PC-3 (cell line): Measurements from ENCODE around the gene AACS.

ENCODE experiments used
- EZH2 ChIP-seq: fragments of 300-600 bp; sonication (generic); IDR thresholded peaks from one replicate; pipeline ENCODE4 v1.6.1; 2017; ENCODE audit warnings: antibody characterized with exemption, mild to moderate bottlenecking, low read length; ENCODE audit not compliant: unreplicated experiment
- TF ChIP-seq, protein P1 (sequence below): fragments of 300-600 bp; sonication (generic); conservative IDR thresholded peaks from 2 replicates; pipeline ENCODE4 v1.5.1; 2017; ENCODE audit warnings: antibody characterized with exemption, low read depth, mild to moderate bottlenecking, low read length

DNA sequence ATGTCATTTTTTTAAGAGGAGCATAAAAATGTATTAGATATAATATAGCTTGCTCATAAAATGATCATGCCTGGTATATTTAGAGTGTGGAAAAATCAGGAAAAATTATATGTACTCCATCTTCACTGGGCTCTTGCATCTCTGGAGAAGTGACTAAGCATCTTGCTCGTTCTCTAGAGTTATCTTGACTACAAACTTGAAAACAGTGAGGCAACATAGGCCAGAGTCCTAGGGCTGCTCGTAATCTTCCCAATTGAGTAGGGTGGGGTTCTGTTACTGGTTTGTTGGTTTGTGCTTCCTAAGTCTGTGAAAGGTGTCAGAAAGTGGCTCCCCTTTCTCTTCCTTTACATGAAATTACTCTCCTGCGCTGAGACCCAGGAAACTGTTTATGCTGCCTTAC is 46.2 kb downstream of the AACS start:
- TF ChIP-seq EZH2, result no peak
- TF ChIP-seq, protein P1, sequence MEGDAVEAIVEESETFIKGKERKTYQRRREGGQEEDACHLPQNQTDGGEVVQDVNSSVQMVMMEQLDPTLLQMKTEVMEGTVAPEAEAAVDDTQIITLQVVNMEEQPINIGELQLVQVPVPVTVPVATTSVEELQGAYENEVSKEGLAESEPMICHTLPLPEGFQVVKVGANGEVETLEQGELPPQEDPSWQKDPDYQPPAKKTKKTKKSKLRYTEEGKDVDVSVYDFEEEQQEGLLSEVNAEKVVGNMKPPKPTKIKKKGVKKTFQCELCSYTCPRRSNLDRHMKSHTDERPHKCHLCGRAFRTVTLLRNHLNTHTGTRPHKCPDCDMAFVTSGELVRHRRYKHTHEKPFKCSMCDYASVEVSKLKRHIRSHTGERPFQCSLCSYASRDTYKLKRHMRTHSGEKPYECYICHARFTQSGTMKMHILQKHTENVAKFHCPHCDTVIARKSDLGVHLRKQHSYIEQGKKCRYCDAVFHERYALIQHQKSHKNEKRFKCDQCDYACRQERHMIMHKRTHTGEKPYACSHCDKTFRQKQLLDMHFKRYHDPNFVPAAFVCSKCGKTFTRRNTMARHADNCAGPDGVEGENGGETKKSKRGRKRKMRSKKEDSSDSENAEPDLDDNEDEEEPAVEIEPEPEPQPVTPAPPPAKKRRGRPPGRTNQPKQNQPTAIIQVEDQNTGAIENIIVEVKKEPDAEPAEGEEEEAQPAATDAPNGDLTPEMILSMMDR, result no peak
